Activated effector memory CD4-positive, alpha-beta T cell treated with anti-CD3 and anti-CD28 coated beads, Interleukin-2, amount 50 U/mL, for 16 hours (primary cell): ENCODE data around the gene CSNK1G1.
A peak's percentile ranks its signal among the peaks of the same experiment; 100 is the strongest.
"Not testable (repeated sequence)": the region's sequence is repeated elsewhere in the genome, so short reads cannot be mapped to it uniquely, and the experiment has no call there.

Source experiments
- DNase-seq: peaks from one replicate; pipeline ENCODE4 v3.0.0-alpha.2; 2020

The CSNK1G1 gene

DNA sequence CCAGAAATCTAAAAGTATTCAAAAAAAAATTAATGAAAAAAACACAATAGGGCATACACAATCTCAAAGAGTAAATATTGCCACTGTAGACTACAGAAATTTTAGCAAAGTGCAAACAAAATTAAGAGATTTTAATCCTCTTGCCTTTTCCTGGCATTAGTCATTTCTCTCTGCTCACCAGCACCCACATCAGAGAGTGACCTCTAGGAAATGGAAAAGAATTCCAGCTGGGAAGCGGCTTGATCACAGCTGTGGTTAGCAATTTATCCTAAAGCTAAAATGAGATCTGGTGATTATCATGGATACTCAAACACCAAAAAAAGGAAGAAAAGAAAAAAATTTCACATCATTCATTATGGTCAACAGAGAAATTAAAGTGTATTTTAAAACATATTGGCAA is 7.5 kb downstream of the CSNK1G1 start:
- no peak for DNase-seq

DNA sequence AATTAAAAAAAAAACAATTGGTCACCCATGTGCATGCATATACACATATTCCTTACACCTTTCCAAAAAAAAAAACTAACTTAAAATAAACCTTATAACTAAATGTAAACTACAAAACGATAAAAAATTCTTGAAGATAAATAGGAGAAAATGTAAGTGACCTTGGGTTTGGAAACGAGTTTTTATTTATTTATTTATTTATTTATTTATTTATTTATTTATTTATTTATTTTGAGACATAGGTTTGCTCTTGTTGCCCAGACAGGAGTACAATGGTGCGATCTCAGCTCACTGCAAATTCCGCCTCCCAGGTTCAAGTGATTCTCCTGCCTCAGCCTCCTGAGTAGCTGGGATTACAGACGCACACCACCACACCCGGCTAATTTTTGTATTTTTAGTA is 9.7 kb downstream of the CSNK1G1 start:
- not testable (repeated sequence) for DNase-seq

DNA sequence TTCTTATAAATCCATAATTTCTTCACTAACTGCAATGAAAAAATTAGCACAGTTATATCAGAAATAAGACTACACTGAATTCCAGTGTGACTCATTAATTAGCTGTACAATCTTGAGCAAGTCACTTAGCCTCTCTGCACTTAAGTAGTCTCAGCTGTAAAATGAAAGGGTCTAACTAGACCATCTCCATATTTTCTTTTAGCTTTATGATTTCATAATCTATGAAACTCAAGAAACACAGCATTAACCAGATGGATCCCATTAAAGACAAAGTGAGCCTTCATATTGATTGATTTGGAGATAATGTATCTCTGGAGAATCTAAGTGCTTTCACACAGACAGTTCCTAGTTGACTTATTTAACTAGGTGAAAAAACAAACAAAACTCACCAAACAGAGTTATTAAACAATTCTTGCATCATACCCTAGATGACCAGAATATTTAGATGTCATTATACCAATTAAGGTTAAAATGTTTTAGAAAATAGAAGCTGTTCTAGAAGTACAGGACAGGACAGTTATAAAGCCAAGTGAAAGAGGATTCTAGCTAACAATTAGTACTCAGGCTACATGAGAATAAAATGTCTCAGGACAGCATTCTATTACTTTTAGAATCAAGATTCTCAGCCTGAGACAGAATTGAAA is 11.2 kb downstream of the CSNK1G1 start:
- no peak for DNase-seq

DNA sequence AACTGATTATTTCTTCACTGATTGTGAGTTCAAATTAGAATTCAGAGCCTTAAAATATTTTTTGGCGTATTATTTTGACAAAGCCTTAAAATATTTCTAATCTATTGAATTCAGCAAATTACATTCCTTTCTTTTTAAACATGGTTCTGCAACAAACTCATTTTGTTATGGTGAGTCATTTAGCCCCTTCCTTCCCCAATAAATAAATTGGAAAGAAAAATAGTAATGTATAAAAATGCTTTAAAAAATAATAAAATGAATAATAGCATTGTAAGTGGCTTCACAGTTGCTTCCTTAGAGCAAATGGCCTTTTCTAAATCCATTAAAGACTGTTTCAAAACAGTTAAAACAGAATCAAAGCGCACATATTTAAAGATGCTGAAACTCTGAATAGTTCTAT is 12.1 kb downstream of the CSNK1G1 start:
- no peak for DNase-seq

DNA sequence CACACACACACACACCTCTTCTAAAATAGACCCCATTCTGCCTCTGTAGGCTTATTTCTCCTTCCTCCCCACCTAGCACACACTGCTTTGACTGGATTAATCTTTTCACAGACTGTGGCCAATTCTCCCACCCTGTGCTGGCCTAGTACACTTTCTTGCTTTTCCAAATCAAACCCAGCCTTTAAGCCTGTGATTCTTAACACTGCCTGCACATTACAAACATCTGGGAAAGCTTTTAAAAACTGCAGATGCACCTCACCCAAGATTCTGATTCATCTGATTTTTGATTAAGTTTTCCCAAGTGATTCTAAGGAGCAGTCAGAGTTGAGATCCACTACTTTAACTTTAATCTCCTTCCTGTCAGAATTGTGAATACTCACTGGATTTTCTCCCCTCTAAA is 12.8 kb downstream of the CSNK1G1 start:
- no peak for DNase-seq

DNA sequence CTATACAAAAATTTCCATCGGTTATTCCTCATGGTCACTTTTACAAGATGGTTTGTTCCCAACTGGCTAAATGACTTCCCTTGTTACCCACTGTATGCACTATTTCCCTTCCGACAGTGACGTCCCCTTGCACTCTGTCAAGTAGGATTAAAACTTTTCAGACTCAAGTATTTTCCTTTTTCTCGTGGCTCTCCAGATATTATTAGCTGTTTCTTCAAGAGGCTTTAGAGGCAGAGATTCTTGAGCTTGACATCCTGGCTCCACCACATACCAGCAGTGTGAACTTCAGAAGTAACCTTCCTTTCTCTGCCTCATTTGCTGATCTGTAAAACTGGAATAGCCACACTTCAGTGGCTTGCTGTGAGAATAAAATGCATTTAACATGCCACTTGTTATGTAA is 14.0 kb downstream of the CSNK1G1 start:
- no peak for DNase-seq

DNA sequence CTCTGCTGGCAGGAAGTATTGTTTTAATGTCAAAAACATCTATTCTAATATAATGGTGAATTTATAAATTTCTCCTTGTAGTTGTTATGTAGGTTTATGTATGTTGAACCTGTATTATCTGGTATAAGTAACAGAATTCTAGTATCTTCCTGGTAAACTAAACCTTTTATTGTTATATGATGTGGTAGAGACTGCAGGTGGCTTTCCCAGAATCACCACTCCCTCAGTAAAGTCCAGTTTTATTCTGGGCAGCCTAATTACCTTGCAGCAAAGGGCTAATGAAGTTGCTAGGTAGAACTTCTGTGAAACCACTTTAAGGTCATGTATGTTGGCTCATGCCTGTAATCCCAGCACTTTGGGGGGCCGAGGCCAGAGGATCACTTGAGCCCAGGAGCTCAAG is 15.6 kb downstream of the CSNK1G1 start:
- DNase-seq = no peak

DNA sequence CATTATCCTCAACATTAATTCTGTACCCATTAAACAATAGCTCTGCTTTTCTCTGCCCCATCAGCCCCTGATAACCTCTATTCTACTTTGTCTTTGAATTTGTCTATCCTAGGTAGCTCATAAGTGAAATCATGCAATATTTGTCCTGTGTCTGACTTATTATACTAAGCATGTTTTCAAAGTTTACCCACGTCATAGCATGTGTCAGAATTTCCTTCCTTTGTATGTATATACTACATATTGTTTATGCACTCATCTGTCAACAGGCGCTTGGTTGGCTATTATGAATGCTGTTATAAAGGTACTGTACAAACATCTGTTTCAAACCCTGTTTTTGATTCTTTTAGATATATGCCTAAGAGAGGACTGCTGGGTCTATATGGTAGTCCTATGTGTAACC is 18.2 kb downstream of the CSNK1G1 start:
- no peak for DNase-seq

DNA sequence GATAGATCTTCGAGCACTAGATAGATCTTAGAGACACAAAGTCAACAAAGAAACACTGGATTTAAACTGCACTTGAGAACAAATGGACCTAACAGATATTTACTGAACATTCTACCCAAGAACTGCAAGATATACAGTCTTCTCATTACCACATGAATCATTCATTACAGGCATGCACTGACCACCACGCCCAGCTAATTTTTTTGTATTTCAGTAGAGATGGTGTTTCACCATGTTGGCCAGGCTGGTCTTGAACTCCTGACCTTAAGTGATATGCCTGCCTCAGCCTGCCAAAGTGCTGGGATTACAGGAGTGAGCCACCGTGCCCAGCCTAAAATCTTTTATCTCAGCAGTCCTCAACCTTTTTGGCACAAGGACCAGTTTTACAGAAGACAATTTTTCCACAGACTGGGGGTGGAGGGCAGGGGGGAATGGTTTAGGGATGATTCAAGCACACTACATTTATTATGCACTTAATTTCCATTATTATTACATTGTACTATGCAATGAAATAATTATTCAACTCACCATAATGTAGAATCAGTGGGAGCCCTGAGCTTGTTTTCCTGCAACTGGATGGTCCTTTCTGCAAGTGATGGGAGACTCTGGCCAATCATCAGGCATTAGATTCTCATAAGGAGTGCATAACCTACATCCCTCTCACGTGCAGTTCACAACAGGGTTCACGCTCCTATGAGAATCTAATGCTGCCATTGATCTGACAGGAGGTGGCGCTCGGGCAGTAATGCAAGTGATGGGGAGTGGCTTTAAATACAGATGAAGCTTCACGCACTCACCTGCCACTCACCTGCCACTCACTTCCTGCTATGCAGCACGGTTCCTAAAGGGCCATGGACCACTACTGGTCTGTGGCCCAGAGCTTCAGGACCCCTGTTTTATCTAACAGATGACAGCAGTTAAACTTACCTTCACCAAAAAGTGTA is 21.7 kb downstream of the CSNK1G1 start:
- peak; percentile 79 for DNase-seq

DNA sequence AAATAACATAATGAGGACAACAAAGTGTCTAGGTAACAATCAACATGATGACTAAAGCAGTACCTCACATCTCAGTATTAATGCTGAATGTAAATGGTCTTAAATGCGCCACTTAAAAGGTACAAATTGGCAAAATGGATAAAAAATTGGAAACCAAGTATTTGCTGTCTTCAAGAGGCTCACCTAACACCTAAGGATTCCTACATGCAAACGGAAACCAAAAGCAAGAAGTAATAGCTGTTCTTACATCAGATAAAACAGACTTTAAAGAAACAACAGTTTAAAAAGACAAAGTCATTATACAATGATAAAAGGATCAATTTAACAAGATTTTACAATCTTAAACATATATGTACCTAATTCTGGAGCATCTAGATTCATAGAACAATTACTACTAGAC is 22.5 kb downstream of the CSNK1G1 start:
- DNase-seq = no peak

DNA sequence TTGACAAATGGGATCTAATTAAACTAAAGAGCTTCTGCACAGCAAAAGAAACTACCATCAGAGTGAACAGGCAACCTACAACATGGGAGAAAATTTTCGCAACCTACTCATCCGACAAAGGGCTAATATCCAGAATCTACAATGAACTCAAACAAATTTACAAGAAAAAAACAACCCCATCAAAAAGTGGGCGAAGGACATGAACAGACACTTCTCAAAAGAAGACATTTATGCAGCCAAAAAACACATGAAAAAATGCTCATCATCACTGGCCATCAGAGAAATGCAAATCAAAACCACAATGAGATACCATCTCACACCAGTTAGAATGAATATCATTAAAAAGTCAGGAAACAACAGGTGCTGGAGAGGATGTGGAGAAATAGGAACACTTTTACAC is 24.3 kb downstream of the CSNK1G1 start:
- DNase-seq = not testable (repeated sequence)

DNA sequence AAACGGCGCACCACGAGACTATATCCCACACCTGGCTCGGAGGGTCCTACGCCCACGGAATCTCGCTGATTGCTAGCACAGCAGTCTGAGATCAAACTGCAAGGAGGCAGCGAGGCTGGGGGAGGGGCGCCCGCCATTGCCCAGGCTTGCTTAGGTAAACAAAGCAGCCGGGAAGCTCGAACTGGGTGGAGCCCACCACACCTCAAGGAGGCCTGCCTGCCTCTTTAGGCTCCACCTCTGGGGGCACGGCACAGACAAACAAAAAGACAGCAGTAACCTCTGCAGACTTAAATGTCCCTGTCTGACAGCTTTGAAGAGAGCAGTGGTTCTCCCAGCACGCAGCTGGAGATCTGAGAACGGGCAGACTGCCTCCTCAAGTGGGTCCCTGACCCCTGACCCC is 29.0 kb downstream of the CSNK1G1 start:
- not testable (repeated sequence) for DNase-seq

DNA sequence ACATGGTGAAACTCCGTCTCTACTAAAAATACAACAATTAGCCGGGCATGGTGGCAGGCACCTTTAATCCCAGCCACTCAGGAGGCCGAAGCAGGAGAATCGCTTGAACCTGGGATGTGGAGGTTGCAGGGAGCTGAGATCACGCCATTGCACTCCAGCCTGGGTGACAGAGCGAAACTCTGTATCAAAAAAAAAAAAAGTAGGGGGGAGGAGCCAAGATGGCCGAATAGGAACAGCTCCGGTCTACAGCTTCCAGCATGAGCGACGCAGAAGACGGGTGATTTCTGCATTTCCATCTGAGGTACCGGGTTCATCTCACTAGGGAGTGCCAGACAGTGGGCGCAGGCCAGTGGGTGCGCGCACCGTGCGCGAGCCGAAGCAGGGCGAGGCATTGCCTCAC is 29.5 kb downstream of the CSNK1G1 start:
- DNase-seq = not testable (repeated sequence)

DNA sequence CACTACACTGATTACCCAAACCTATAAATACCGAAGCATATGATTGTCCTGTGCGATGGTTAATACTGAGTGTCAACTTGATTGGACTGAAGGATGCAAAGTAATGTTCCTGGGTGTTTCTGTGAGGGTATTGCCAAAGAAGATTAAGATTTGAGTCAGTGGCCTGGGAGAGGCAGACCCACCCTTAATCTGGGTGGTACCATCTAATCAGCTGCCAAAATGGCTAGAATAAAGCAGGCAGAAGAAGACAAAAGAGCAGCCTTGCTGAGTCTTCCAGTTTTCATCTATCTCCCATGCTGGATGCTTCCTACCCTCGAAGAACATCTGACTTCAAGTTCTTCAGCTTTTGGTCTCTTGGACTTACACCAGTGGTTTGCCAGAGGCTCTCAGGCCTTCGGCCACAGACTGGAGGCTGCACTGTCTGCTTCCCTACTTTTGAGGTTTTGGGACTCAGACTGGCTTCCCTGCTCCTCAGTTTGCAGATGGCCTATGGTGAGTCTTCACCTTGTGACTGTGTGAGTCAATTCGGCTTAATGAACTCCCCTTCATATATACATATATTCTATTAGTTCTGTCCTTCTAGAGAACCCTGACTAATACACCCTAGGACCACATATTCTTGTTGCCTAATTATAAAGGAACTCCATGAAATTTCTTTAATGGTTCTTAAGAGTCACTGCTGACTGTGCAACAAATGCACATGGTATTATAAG is 31.7 kb downstream of the CSNK1G1 start:
- no peak for DNase-seq

DNA sequence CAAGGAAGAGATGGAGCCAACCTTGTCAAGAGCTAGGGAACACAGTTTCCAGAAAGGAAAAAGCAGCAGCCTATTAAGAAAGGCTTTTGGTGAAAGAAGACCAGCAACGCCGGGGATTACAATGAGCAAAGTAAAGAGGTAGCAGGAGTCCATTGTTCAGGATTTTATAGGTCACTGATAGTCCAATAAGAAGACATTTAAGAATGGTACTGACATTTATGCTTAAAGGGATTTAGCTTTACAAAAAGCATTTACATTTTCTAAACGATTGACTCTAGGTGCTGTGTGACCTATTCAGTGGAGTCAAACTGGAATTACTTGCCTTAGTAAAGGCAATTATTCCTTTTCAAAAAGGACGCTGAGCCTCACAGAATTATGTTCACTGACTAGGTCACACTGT is 40.8 kb downstream of the CSNK1G1 start:
- DNase-seq = no peak

DNA sequence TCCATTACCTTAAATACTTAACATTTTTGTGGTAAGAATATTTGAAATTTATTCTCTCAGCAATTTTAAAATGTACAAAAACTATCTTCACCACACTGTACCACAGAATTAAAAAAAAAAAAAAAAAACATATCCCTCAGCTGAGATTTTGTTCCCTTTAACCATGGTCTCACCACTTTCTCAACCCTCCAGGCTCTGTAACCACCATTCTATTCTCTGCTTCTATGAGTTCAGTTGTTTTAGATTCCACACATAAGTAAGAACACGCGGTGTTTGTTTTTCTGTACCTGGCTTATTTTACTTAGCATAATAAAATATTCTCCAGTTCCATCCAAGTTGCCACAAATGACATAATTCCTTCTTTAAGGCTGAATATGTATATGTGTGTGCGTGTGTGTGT is 41.5 kb downstream of the CSNK1G1 start:
- DNase-seq = no peak

DNA sequence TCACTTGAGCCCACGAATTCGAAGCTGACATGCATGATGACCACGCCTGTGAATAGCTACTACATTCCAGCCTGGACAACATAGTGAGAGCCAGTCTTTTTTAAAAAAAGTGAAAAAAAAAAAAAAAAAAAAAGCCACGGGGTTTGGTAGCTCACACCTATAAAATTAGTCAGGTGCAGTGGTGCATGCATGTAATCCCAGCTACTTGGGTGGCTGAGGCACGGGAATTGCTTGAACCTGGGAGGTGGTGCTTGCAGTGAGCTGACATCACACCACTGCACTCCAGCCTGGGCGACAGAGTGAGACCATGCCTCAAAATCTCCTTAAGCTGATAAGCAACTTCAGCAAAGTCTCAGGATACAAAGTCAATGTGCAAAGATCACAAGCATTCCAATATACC is 44.4 kb downstream of the CSNK1G1 start:
- no peak for DNase-seq

DNA sequence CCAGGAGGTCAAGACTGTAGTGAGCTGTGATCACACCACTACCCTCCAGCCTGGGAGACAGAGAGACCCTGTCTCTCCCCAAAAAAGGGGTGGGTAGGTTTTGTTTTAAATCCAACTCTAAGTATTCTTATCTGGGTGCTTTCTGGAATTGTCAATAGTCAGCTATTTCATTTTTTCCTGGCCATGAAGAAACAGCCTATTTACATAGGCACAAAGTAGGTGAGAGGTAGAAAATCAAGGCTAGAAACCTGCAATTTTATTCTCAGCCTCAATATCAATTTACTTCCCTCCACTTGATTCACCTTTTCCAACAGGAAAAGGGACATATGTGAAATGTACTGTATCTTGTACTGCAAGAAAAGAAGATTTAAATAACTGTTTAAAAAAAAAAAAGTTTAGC is 45.9 kb downstream of the CSNK1G1 start:
- no peak for DNase-seq

DNA sequence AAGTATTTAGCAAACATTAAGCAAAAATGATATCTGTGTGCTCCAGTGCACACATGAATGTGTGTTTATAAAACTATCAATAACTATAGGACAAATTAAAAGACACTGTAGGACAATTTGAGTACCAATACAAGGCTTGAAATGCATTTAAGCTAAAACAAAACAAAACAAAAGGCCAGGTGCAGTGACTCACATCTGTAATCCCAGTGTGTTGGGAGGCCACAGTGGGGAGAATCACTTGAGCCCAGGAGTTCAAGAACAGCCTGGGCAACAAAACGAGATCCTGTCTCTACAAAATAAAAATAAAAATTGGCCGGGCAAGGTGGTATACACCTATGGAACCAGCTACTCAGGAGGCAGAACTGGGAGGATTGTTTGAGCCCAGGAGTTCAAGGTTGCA is 50.7 kb downstream of the CSNK1G1 start:
- no peak for DNase-seq

DNA sequence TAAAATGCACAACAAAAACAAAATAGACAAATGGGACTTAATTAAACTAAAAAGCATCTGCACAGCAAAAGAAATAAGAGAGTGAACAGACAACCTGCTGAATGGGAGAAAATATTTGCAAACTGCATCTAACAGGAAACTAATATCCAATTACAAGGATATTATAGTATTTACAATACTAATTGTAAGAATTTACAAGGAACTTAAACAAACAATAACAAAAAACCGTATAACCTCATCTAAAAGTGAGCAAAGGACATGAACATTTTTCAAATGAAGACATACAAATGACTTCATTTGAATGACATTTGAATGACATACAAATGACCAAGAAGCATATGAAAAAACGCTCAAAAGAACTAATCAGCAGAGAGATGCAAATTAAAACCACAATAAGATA is 66.4 kb downstream of the CSNK1G1 start:
- DNase-seq = no peak

DNA sequence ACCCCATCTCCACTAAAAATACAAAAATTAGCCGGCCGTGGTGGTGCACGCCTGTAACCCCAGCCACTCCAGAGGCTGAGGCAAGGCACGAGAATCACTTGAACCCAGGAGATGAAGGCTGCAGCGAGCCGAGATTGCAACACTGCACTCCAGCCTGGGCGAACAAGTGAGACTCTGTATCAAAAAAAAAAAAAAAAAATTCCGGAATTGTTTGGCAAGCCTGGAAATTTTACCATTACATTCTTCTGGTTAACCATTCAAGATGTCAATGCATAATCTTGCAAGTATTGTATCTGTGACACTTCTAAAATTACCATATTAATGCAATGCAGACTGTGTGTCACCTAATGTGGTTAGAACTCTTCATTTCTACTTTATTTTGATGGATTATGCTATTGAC is 67.0 kb downstream of the CSNK1G1 start:
- no peak for DNase-seq

DNA sequence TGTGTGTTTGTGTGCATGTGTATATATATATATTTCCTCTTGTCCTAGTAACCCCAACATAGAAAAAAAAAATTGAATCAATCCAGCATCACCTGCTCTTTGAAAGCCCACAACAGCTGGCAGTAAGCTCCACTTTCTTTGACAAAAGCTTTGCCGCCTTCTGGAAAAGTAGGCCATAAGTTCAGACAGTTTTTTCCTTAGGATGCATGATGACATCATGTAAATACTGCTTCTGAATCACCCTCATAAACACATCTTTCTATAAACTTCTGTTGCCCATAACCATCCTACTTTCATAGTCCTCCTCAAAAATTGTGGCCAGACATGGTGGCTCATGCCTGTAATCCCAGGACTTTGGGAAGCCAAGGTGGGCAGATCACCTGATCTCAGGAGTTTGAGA is 67.4 kb downstream of the CSNK1G1 start:
- DNase-seq = no peak

DNA sequence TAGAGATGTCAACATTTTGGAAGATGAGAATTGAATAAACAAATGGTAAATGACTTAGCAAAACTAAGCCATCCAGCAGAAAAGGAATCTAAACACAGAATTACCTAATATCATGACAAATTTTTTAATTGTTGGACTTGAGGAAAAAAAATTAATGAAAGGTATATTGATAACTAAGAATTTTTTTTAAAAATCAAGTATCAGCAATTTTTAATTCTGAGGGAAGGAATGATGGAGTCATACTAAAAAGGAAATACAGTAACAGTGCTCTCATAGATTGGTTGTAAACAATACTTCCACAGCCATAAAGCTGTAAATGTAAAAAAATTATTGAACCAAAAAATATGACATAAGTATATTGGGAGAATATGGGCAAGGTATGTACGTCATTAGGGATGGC is 68.0 kb downstream of the CSNK1G1 start:
- DNase-seq = no peak

DNA sequence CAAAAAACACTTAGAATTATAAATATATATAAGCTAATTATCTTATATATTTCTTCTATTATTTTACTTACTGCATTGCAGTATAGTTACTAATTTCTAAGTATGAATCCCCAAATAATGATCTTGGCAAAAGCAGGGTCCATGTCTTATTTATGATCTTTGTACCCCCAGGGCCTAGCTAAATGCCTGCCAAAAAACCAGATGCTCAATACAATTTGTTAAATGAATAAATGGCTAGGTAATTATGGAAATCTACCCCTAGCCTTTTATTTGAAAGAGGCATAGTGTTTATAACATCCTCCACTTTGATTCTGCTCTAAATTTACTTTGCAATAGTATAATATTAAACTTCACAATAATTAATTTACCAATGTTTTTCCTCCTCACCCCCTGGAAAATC is 69.5 kb downstream of the CSNK1G1 start:
- no peak for DNase-seq
